Measurements from ENCODE around the gene LRTM2. TPM values are rescaled to one million over a fixed set of nuclear protein-coding genes. Genes with fewer than 3 reads are reported as not detected.

The LRTM2 gene
- total RNA-seq (not detected), polyA plus RNA-seq (ENCODE audit: insufficient read length in 6 of 6) (not detected)
- long read RNA-seq, donor 1: 0 reads
- long read RNA-seq, donor 2: 0 reads
- long read RNA-seq, donor 3: 0 reads
- long read RNA-seq, donor 4: 0 reads
- long read RNA-seq, donor 5: 0 reads
- long read RNA-seq, donor 6: 0 reads
- long read RNA-seq, donor 7: 0 reads
- long read RNA-seq, donor 8: 0 reads
- long read RNA-seq, donor 9: 0 reads
- long read RNA-seq, donor 10: 0 reads
- long read RNA-seq, donor 11, partial matches to known transcripts: 0 of 2 reads
- long read RNA-seq, donor 11, other reads (novel, unspliced or antisense): 0 of 2 reads
- long read RNA-seq, donor 12: 0 reads

- ATAC-seq: no peak
- Histone ChIP-seq H3K36me3 (no peaks in the 10 kb centered on the region), H3K4me3 (no peak within 1 kb of the TSS), H3K9me3 (no peaks in the 10 kb centered on the region), H3K27ac (no peak within 1 kb of the TSS), H3K4me1 (no peaks in the 10 kb centered on the region), H3K27me3 (peaks cover 33 to 70% of the 10 kb centered on the region in 2 donors)
- DNase-seq: peak in 1 of 4 donors; percentile 34
- intact Hi-C loops (cut with DNase I): no loop called here
- no peak for TF ChIP-seq CTCF (IDR thresholded peaks at IDR 0.05)
Measured at GRCh38 chr12:1820191-1820895, at the start of gene LRTM2. Gene LRTM2 (plus strand): TSS chr12:1820565. CDS start chr12:1828149, 7,584 bp downstream.

GRCh38 chr12:1773937-1774655, 46.3 kb upstream of the LRTM2 start:
- ATAC-seq (no peak), DNase-seq (no peak)
- H3K4me1 ChIP-seq: peaks cover 0 to 32% of the 10 kb centered on the region in 2 donors
- H3K36me3 ChIP-seq: peaks cover 0 to 32% of the 10 kb centered on the region in 2 donors
- intact Hi-C loops (cut with DNase I): no loop called here
- H3K4me3 ChIP-seq: no peak overlapping the region
- H3K27me3 ChIP-seq: no peaks in the 10 kb centered on the region
- no peaks in the 10 kb centered on the region for H3K9me3 ChIP-seq
- TF ChIP-seq CTCF (IDR thresholded peaks at IDR 0.05): no peak
- H3K27ac ChIP-seq: peak overlapping the region in 1 of 2 donors; percentile 13

GRCh38 chr12:1776170-1776921, 44.0 kb upstream of the LRTM2 start:
- H3K27ac ChIP-seq: no peak overlapping the region
- no peak overlapping the region for H3K4me3 ChIP-seq
- H3K36me3 ChIP-seq: peaks cover 0 to 36% of the 10 kb centered on the region in 2 donors
- no peaks in the 10 kb centered on the region for H3K9me3 ChIP-seq
- ATAC-seq (no peak), DNase-seq (no peak)
- no peak for TF ChIP-seq CTCF (IDR thresholded peaks at IDR 0.05)
- peaks cover 0 to 46% of the 10 kb centered on the region in 2 donors for H3K4me1 ChIP-seq
- intact Hi-C loops (cut with DNase I): no loop called here
- H3K27me3 ChIP-seq: no peaks in the 10 kb centered on the region

GRCh38 chr12:1777798-1778197, 42.6 kb upstream of the LRTM2 start:
- H3K9me3 ChIP-seq: no peaks in the 10 kb centered on the region
- H3K27ac ChIP-seq: no peak overlapping the region
- intact Hi-C loops (cut with DNase I): no loop called here
- no peaks in the 10 kb centered on the region for H3K27me3 ChIP-seq
- no peak overlapping the region for H3K4me3 ChIP-seq
- DNase-seq: no peak
- ATAC-seq: no peak
- H3K36me3 ChIP-seq: peaks cover 0 to 37% of the 10 kb centered on the region in 2 donors
- peaks cover 0 to 55% of the 10 kb centered on the region in 2 donors for H3K4me1 ChIP-seq
- TF ChIP-seq CTCF (IDR thresholded peaks at IDR 0.05): no peak

Measured in left lung (tissue), 14 donors.